ENCODE data around the gene UGT1A3. TPM values are rescaled to one million over a fixed set of nuclear protein-coding genes. Genes with fewer than 3 reads are reported as not detected.

Gene UGT1A3
- total RNA-seq, 1 donor from 2014 or later = not detected

DNA sequence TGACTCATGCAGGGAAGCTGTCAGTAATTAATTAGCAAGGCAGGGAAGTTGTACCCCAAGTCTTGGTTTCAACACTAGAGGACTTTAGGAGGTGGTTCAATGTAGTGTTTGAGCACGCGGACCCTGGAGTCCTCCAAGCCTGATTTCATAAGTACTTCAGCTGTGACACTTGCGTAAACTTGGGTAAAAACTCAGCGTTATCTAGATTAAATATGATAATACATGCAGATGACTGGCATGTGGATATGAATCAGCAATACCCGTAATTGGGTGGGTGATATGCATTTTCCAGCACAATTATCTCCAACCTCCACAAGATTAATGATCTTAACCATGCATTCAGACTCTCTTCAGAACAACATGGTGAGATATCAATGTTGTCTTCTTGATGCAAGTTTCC lies 41.9 kb upstream of the UGT1A3 start:
- no peak overlapping the region for H3K27ac ChIP-seq
- no peaks in the 10 kb centered on the region for H3K36me3 ChIP-seq
- no peak overlapping the region for H3K4me3 ChIP-seq
- no peak for DNase-seq (ENCODE audit: low spot score in 2 of 2)
- H3K9me3 ChIP-seq = no peaks in the 10 kb centered on the region
- intact Hi-C loops (cut with DNase I) = no loop called here
- H3K27me3 ChIP-seq = no peaks in the 10 kb centered on the region
- TF ChIP-seq, protein P1, sequence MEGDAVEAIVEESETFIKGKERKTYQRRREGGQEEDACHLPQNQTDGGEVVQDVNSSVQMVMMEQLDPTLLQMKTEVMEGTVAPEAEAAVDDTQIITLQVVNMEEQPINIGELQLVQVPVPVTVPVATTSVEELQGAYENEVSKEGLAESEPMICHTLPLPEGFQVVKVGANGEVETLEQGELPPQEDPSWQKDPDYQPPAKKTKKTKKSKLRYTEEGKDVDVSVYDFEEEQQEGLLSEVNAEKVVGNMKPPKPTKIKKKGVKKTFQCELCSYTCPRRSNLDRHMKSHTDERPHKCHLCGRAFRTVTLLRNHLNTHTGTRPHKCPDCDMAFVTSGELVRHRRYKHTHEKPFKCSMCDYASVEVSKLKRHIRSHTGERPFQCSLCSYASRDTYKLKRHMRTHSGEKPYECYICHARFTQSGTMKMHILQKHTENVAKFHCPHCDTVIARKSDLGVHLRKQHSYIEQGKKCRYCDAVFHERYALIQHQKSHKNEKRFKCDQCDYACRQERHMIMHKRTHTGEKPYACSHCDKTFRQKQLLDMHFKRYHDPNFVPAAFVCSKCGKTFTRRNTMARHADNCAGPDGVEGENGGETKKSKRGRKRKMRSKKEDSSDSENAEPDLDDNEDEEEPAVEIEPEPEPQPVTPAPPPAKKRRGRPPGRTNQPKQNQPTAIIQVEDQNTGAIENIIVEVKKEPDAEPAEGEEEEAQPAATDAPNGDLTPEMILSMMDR (IDR thresholded peaks at IDR 0.05) = no peak
- no peaks in the 10 kb centered on the region for H3K4me1 ChIP-seq

DNA sequence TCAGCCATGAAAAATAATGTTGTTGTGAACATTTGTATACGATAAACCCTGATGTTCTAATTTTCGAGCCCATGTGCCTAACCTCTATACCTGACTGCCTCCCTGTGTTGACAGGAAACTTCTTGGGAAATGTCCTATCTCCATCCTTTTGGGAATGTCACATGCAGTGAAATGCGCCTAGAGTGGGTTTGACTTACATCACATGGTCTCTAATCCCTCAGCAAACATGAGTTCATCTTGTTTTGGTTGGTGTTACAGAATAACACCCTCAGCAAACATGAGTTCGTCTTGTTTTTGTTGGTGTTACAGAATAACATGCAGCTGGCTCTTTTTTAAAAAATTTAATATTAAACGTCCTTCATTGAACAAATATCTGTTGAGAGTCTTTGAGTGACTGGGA lies 40.5 kb upstream of the UGT1A3 start:
- Histone ChIP-seq H3K4me3 (no peak overlapping the region), H3K27me3 (no peaks in the 10 kb centered on the region), H3K27ac (no peak overlapping the region), H3K9me3 (no peaks in the 10 kb centered on the region), H3K4me1 (no peaks in the 10 kb centered on the region), H3K36me3 (no peaks in the 10 kb centered on the region)
- intact Hi-C loops (cut with DNase I) = no loop called here
- no peak for DNase-seq (ENCODE audit: low spot score in 2 of 2)
- TF ChIP-seq, protein P1 (IDR thresholded peaks at IDR 0.05) = no peak

DNA sequence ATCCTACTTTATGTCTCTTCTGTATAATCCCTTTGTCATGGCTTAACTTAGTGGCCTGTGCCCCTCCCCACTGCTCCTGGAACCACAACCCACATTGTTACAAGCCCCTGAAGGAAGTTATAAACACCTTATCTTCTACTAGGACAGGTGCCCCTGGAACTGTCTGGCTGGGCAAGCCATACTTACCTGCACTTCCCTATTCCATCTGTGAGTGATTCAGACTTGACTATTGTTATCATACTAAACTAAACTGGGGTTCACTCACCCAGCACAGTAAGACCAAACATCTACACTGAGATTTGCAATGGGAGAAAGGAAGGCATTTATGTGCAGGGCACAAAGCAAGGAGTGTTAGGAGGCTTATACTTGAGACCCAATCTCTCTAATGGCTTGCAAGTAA lies 39.8 kb upstream of the UGT1A3 start:
- H3K4me3 ChIP-seq = no peak overlapping the region
- no peak for DNase-seq (ENCODE audit: low spot score in 2 of 2)
- TF ChIP-seq, protein P1 (IDR thresholded peaks at IDR 0.05) = no peak
- no peaks in the 10 kb centered on the region for H3K36me3 ChIP-seq
- no peaks in the 10 kb centered on the region for H3K27me3 ChIP-seq
- intact Hi-C loops (cut with DNase I) = no loop called here
- H3K27ac ChIP-seq = no peak overlapping the region
- no peaks in the 10 kb centered on the region for H3K9me3 ChIP-seq
- no peaks in the 10 kb centered on the region for H3K4me1 ChIP-seq

DNA sequence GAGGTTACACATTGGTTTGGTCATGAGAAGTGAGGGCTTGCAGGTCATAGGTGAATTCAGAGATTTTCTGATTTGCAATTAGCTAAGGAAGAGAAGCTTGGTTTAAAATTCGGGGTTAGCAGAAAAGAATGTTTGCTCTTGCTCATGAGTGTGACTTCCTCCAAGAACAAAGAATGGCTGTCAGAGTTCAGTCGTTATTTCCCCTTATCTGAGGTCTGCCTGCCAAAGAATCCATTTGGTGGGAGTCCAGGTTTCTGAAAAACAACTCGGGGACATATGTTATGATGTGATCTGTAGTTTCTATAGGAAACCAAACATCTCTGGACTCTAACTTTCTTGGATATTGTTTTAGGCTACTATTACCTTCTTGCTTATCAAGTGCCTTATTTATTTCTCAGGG lies 39.3 kb upstream of the UGT1A3 start:
- TF ChIP-seq, protein P1 (IDR thresholded peaks at IDR 0.05) = no peak
- H3K4me1 ChIP-seq = no peaks in the 10 kb centered on the region
- no peak for DNase-seq (ENCODE audit: low spot score in 2 of 2)
- no peaks in the 10 kb centered on the region for H3K27me3 ChIP-seq
- intact Hi-C loops (cut with DNase I) = no loop called here
- no peaks in the 10 kb centered on the region for H3K9me3 ChIP-seq
- H3K4me3 ChIP-seq = no peak overlapping the region
- H3K36me3 ChIP-seq = no peaks in the 10 kb centered on the region
- H3K27ac ChIP-seq = no peak overlapping the region

DNA sequence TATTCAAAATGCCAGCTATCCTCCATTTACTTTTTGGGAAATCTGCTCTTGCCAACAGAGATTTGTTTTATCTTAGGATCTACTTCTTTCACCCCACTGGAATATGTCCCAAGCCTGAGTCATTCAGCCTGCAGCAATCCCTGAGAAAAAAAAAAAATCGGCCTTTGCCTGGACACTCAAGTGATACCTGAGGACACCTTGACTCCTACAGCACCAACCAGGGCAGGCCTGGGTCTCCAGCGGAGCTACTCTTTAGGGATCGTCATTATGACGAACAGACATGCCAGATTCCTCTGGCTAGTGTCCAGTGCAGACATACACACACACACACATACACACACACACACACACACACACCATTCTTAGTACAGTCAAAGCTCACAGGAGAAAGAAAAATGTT lies 38.4 kb upstream of the UGT1A3 start:
- Histone ChIP-seq H3K9me3 (no peaks in the 10 kb centered on the region), H3K4me3 (no peak overlapping the region), H3K27me3 (no peaks in the 10 kb centered on the region), H3K36me3 (no peaks in the 10 kb centered on the region), H3K27ac (no peak overlapping the region), H3K4me1 (no peaks in the 10 kb centered on the region)
- TF ChIP-seq, protein P1 (IDR thresholded peaks at IDR 0.05) = no peak
- intact Hi-C loops (cut with DNase I) = no loop called here
- no peak for DNase-seq (ENCODE audit: low spot score in 2 of 2)
